Stimulated activated CD4-positive, alpha-beta T cell treated with anti-CD3 and anti-CD28 coated beads, Interleukin-1b, Interleukin-23, amount 100 ng/mL, for 4 hours (primary cell): ENCODE results near the gene ALDH7A1.
"Not testable (repeated sequence)": the region's sequence is repeated elsewhere in the genome, so short reads cannot be mapped to it uniquely, and the experiment has no call there.

Experiments
- DNase-seq, 2 donors: peaks; one replicate each; pipeline ENCODE4 v3.0.0-alpha.2; 2020; ENCODE audit warnings: low read depth in 2 of 2

Gene ALDH7A1

GRCh38 chr5:126535856-126536545 lies 59.0 kb downstream of the ALDH7A1 start:
- no peak for DNase-seq

GRCh38 chr5:126534553-126534952 lies 60.5 kb downstream of the ALDH7A1 start:
- DNase-seq = no peak

- no peak for DNase-seq
These were observed 63.4 kb downstream of the ALDH7A1 start for GRCh38 chr5:126531543-126532120.

GRCh38 chr5:126527892-126528291 lies 67.1 kb downstream of the ALDH7A1 start:
- no peak for DNase-seq

- DNase-seq = no peak
These were observed 67.9 kb downstream of the ALDH7A1 start for GRCh38 chr5:126527158-126527557.

- no peak for DNase-seq
These were observed 68.5 kb downstream of the ALDH7A1 start for GRCh38 chr5:126526493-126526892.

- no peak for DNase-seq
These were observed 69.3 kb downstream of the ALDH7A1 start for GRCh38 chr5:126525630-126526245.

- no peak for DNase-seq
These were observed 71.1 kb downstream of the ALDH7A1 start for GRCh38 chr5:126523818-126524510.

GRCh38 chr5:126521130-126521529 lies 73.9 kb downstream of the ALDH7A1 start:
- no peak for DNase-seq

GRCh38 chr5:126520593-126520953 lies 74.4 kb downstream of the ALDH7A1 start:
- no peak for DNase-seq

GRCh38 chr5:126519637-126520592 lies 75.1 kb downstream of the ALDH7A1 start:
- no peak for DNase-seq

GRCh38 chr5:126519223-126519622 lies 75.8 kb downstream of the ALDH7A1 start:
- DNase-seq = not testable (repeated sequence)

GRCh38 chr5:126516852-126517251 lies 78.2 kb downstream of the ALDH7A1 start:
- DNase-seq = no peak

- no peak for DNase-seq
These were observed 78.9 kb downstream of the ALDH7A1 start for GRCh38 chr5:126516133-126516532.

GRCh38 chr5:126515337-126515736 lies 79.7 kb downstream of the ALDH7A1 start:
- no peak for DNase-seq

GRCh38 chr5:126514558-126515141 lies 80.4 kb downstream of the ALDH7A1 start:
- no peak for DNase-seq

- DNase-seq = no peak
These were observed 80.9 kb downstream of the ALDH7A1 start for GRCh38 chr5:126514131-126514557.

GRCh38 chr5:126513703-126514102 lies 81.3 kb downstream of the ALDH7A1 start:
- DNase-seq = no peak

GRCh38 chr5:126513302-126513701 lies 81.7 kb downstream of the ALDH7A1 start:
- DNase-seq = no peak

GRCh38 chr5:126512451-126512850 lies 82.6 kb downstream of the ALDH7A1 start:
- DNase-seq = no peak

- no peak for DNase-seq
These were observed 83.1 kb downstream of the ALDH7A1 start for GRCh38 chr5:126511961-126512360.
